Suprapubic skin (tissue), 4 donors: ENCODE results near the gene CELSR1. TPM values are rescaled to one million over a fixed set of nuclear protein-coding genes. Genes with fewer than 3 reads are reported as not detected.
A peak's percentile ranks its signal among the peaks of the same experiment; 100 is the strongest.

Experiments used
- DNase-seq, 2 donors: peaks; one replicate each; pipeline ENCODE4 v3.0.0-alpha.2; 2019; ENCODE audit warnings: low spot score in 2 of 2
- H3K27ac ChIP-seq: fragments of 200-600 bp; sonication (generic); one replicate; pipeline ENCODE4 v1.5.1; 2019
- H3K27me3 ChIP-seq: fragments of 200-600 bp; sonication (generic); one replicate; pipeline ENCODE4 v1.5.1; 2019
- H3K36me3 ChIP-seq: fragments of 200-600 bp; sonication (generic); one replicate; pipeline ENCODE4 v1.5.1; 2019
- H3K4me1 ChIP-seq: fragments of 200-600 bp; sonication (generic); one replicate; pipeline ENCODE4 v1.5.1; 2019
- H3K4me3 ChIP-seq: fragments of 200-600 bp; sonication (generic); one replicate; pipeline ENCODE4 v1.5.1; 2019; ENCODE audit warnings: mild to moderate bottlenecking
- H3K9me3 ChIP-seq: fragments of 200-600 bp; sonication (generic); one replicate; pipeline ENCODE4 v1.5.1; 2019
- EP300 ChIP-seq: sonication (generic); formaldehyde crosslinking; IDR thresholded peaks from one replicate; pipeline ENCODE4 v1.6.1; 2017; ENCODE audit warnings: antibody characterized with exemption
- POLR2A ChIP-seq, 2 donors: fragments of 450-650 bp; IDR thresholded peaks; one replicate each; pipeline ENCODE4 v1.6.1; 2017; ENCODE audit warnings: antibody characterized with exemption in 2 of 2, mild to moderate bottlenecking in 2 of 2, moderate library complexity in 2 of 2
- POLR2AphosphoS5 ChIP-seq, 3 donors: sonication (generic); formaldehyde crosslinking; IDR thresholded peaks; one replicate each; pipeline ENCODE4 v1.6.1; 2017; ENCODE audit warnings: antibody characterized with exemption in 3 of 3
- WGBS: methylation state at CpG from one replicate; pipeline ENCODE4 v1.1.5; 2018; 5-methylcytosine and 5-hydroxymethylcytosine counted together
- total RNA-seq, 4 donors: library from RNA; depleted of rRNA; stranded (reverse); fragments of >200 nt; gene quantifications; one replicate each; pipeline ENCODE4 v1.1.0, GENCODE V29; 2016
- TF ChIP-seq, protein P1 (sequence below), 2 donors: fragments of 200-600 bp in 1 of 2; fragments of 450-650 bp in 1 of 2; sonication (generic) in 1 of 2; IDR thresholded peaks; one replicate each; pipeline ENCODE4 v1.5.1; 2016 to 2019; ENCODE audit warnings: antibody characterized with exemption in 2 of 2, mild to moderate bottlenecking in 1 of 2, moderate library complexity in 1 of 2

CELSR1 gene
- total RNA-seq, 4 donors from 2014 or later: 75.6 to 102 (median 77.5) TPM

DNA sequence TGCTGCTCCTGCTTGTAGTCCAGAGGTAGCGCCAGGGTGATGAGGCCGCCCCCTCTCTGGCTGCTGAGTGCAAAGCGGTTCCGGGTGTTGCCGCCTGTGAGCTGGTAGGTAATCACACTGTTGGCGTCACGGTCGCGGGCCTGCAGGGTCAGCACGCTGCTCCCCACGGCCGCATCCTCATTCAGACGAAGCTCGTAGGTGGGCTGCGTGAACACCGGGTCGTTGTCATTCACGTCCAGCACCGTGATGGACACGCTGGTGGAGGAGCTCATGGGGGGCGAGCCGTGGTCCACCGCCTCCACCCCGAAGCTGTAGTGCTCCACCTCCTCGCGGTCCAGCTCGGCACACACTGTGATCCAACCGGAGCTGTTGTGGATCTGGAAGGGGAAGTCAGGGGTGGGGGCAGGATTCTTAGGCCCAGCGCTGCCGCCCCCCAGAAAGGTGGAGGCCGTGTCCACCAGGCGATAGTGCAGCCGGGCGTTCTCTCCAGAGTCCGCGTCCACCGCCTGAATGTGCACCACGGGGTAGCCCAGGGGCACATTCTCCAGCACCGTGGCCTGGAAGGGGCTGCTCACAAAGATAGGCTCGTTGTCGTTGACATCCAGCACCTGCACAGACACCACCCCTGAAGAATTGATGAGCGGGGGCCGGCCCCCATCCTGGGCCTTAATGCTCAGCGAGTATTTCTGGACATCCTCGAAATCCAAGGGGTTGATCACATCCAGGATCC, 2.4 kb downstream of the CELSR1 start:
- H3K9me3 ChIP-seq: no peaks in the 10 kb centered on the region
- H3K4me3 ChIP-seq: no peak overlapping the region
- TF ChIP-seq POLR2A (IDR thresholded peaks at IDR 0.05): no peak
- peaks cover 36% of the 10 kb centered on the region for H3K27me3 ChIP-seq
- no peaks in the 10 kb centered on the region for H3K36me3 ChIP-seq
- 96% methylated on average over 10 of the region's 45 CpGs for WGBS
- no peak for DNase-seq
- H3K4me1 ChIP-seq: peaks cover 49% of the 10 kb centered on the region
- no peak overlapping the region for H3K27ac ChIP-seq

DNA sequence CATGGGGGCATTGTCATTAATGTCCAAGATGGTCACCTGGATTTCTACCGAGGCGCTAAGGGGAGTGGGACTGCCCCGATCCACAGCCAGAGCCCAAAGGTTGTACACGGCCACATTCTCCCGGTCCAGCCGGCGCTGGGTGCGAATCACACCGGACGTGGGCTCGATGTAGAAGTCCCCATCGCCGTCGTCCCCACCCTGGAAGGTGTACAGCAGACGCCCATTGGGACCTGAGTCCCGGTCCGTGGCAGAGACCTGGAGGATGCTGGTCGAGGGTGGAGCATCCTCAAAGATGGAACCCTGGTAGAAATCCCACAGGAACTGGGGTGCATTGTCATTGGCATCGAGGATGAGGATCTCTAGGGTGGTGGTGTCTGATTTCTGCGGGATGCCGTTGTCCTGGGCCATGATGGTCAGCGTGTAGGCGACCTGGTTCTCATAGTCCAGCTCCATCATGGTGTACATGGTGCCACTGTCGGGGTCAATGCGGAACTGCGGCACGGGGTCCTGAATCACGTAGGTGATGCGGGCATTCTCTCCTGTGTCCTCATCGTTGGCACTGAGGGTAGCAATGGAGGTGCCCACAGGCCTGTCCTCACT, 3.1 kb downstream of the CELSR1 start:
- 95% methylated on average over 19 of the region's 30 CpGs for WGBS

DNA sequence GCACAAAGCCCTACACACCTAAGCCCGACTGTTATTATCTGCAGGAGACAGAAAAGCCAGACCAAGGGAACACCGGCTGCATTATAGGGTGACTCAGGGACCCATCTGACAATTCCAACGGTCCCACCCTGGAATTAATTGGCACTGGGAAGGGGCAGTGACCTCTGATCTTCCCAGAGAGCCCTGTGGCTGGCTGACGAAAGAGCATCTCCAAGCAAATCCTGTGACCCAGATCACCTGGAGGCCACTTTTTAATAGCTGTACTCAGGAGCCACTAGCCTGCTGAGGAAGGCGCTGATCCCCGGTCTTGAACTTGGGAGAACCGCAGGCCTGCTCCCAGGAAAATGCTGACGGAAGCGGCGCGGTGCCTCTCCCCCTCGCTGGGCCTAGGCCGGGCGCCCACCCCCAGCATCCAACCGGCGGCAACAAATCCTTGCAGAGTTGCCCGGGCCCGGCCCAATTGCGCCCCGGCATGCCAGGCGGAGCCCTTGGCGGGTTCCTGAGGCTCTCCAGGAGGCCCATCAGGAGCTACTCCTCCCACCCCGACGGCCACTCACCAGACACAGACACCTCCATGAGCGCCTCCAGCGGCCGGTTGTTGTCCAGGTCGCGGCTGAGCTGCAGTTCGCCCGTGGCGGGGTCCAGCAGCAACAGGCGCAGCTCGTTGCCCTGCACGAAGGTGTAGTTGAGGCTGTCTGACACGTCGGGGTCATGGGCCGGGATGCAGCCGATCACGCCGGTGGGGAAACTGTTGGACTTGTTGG, 4.2 kb downstream of the CELSR1 start:
- no peaks in the 10 kb centered on the region for H3K36me3 ChIP-seq
- H3K27me3 ChIP-seq: peaks cover 23% of the 10 kb centered on the region
- peak overlapping the region; percentile 24 for H3K4me3 ChIP-seq
- 46% methylated on average over 16 of the region's 41 CpGs for WGBS
- no peak for DNase-seq
- H3K4me1 ChIP-seq: peaks cover 40% of the 10 kb centered on the region
- no peaks in the 10 kb centered on the region for H3K9me3 ChIP-seq
- H3K27ac ChIP-seq: no peak overlapping the region
- no peak for TF ChIP-seq POLR2AphosphoS5 (IDR thresholded peaks at IDR 0.05)

More for the DNA sequence above, 3.1 kb downstream of the CELSR1 start:
- H3K4me3 ChIP-seq: no peak overlapping the region
- H3K4me1 ChIP-seq: peaks cover 48% of the 10 kb centered on the region
- no peaks in the 10 kb centered on the region for H3K36me3 ChIP-seq
- no peak for DNase-seq
- no peak for TF ChIP-seq POLR2A (IDR thresholded peaks at IDR 0.05)
- no peak for TF ChIP-seq EP300
- TF ChIP-seq POLR2AphosphoS5 (IDR thresholded peaks at IDR 0.05): no peak
- TF ChIP-seq, protein P1, sequence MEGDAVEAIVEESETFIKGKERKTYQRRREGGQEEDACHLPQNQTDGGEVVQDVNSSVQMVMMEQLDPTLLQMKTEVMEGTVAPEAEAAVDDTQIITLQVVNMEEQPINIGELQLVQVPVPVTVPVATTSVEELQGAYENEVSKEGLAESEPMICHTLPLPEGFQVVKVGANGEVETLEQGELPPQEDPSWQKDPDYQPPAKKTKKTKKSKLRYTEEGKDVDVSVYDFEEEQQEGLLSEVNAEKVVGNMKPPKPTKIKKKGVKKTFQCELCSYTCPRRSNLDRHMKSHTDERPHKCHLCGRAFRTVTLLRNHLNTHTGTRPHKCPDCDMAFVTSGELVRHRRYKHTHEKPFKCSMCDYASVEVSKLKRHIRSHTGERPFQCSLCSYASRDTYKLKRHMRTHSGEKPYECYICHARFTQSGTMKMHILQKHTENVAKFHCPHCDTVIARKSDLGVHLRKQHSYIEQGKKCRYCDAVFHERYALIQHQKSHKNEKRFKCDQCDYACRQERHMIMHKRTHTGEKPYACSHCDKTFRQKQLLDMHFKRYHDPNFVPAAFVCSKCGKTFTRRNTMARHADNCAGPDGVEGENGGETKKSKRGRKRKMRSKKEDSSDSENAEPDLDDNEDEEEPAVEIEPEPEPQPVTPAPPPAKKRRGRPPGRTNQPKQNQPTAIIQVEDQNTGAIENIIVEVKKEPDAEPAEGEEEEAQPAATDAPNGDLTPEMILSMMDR (IDR thresholded peaks at IDR 0.05): no peak
- no peak overlapping the region for H3K27ac ChIP-seq
- H3K9me3 ChIP-seq: no peaks in the 10 kb centered on the region
- peaks cover 33% of the 10 kb centered on the region for H3K27me3 ChIP-seq

DNA sequence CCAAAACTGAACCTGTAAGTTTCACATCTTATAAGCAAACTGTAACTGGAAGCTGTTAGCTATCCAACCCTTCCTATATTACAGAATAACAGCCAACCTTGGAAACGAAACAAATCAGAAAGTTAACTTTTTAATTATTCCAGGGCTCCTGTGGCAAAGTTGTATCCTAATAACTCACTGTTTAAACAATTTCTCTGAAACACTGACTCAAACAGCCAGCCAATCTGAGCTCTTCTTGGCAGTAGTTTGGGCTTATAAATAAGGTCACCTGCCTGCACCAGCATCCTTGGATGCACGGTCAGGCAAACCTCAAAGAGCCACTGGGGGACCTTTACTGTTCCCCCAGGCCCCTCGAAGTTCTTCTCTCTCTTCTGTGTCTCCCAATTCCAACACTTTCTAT, 5.0 kb downstream of the CELSR1 start:
- Histone ChIP-seq H3K27ac (no peak overlapping the region), H3K27me3 (peaks cover 15% of the 10 kb centered on the region), H3K36me3 (no peaks in the 10 kb centered on the region), H3K4me3 (peak overlapping the region; percentile 24), H3K4me1 (peaks cover 41% of the 10 kb centered on the region), H3K9me3 (no peaks in the 10 kb centered on the region)
- TF ChIP-seq POLR2A (IDR thresholded peaks at IDR 0.05): no peak
- no peak for TF ChIP-seq EP300
- TF ChIP-seq, protein P1 (IDR thresholded peaks at IDR 0.05): no peak
- TF ChIP-seq POLR2AphosphoS5 (IDR thresholded peaks at IDR 0.05): no peak
- WGBS: 29% methylated on average over 3 of the region's 3 CpGs
- no peak for DNase-seq

DNA sequence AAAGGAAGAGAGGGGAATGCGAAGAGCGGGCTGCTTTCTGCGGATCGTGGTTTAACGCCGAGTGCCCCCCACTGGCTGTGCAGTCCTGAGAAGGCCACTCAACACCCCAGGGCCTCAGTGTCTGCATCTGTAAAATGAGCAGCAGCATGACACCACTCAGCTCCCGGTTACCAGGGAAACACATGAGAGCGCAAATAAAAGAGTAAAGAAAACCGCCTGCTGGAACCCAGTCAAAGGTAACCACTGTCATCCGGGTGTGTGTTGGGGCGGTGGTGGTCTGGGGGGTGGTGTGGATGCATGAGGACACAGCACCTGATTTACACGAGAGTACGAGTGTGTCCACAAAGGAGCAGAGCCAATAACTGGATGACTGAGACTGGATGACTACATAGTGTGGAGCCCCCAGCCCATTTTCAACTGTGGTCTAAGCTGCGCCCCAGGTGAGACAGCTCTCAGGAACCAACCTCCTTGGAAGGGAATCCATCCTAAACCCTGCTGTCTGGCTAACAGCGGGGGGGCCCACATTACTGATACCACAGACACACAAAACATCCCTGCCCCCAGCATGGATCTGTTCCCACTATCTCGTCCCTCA, 5.7 kb downstream of the CELSR1 start:
- no peak for TF ChIP-seq EP300
- TF ChIP-seq, protein P1 (IDR thresholded peaks at IDR 0.05): no peak
- TF ChIP-seq POLR2A (IDR thresholded peaks at IDR 0.05): no peak
- no peak for TF ChIP-seq POLR2AphosphoS5 (IDR thresholded peaks at IDR 0.05)
- Histone ChIP-seq H3K36me3 (no peaks in the 10 kb centered on the region), H3K4me1 (peaks cover 44% of the 10 kb centered on the region), H3K9me3 (no peaks in the 10 kb centered on the region), H3K27ac (no peak overlapping the region), H3K4me3 (no peak overlapping the region), H3K27me3 (peaks cover 9% of the 10 kb centered on the region)
- DNase-seq: no peak
- WGBS: 82% methylated on average over 15 of the region's 16 CpGs
